ENCODE measurements around the gene COX7A2. TPM values are rescaled to one million over a fixed set of nuclear protein-coding genes. Genes with fewer than 3 reads are reported as not detected.

COX7A2 gene
- polyA plus RNA-seq (2013) = 156 TPM

GRCh38 chr6:75243333-75244062 is at the start of gene COX7A2:
COX7A2 (minus strand) TSS chr6:75243801; CDS start chr6:75243734, 67 bp downstream.
- CTCF ChIA-PET = interaction anchor here (1.1 to 2.7 kb wide), 5 partner anchors 10 to 34 kb away, joined by 3 to 10 read pairs (median 4); no protein-coding TSS in a partner anchor
- Histone ChIP-seq H3K4me3 (ENCODE audit: control insufficient read depth in 1 of 7, extremely low read depth in 1 of 7, insufficient read depth in 4 of 7, low read depth in 2 of 7, low read length in 6 of 7) (peak within 1 kb of the TSS; percentile 56 to 100 (median 84)), H3K4me1 (ENCODE audit: control extremely low read depth in 1 of 4, control insufficient read depth in 4 of 4, insufficient read depth in 4 of 4, low read length in 3 of 4) (peaks cover 5 to 16% (median 8%) of the 10 kb centered on the region in 4 experiments), H3K27ac (ENCODE audit: insufficient read depth in 1 of 2, low read depth in 1 of 2, low read length in 2 of 2, poor library complexity in 1 of 2, severe bottlenecking in 2 of 2) (peak within 1 kb of the TSS; percentile 92 to 95), H3K27me3 (replicated peaks in 2 of 5; ENCODE audit: control insufficient read depth in 4 of 5, insufficient read depth in 5 of 5, low read length in 4 of 5) (peaks cover 0 to 22% (median 15%) of the 10 kb centered on the region in 5 experiments), H3K9me3 (ENCODE audit: control extremely low read depth in 1 of 5, control insufficient read depth in 4 of 5, insufficient read depth in 2 of 5, low read depth in 1 of 5, low read length in 4 of 5) (no peaks in the 10 kb centered on the region), H3K36me3 (ENCODE audit: control insufficient read depth in 4 of 4, insufficient read depth in 4 of 4, low read length in 3 of 4) (peaks cover 7 to 20% (median 12%) of the 10 kb centered on the region in 4 experiments)
- POLR2A ChIA-PET = interaction anchor here (0.7 to 1.2 kb wide), 3 partner anchors 35 to 48 kb away, joined by 3 to 5 read pairs (median 3); partner anchors contain the start of gene TMEM30A
- peak; percentile 97 to 99 (median 98) for DNase-seq
- WGBS (ENCODE audit: insufficient coverage) = 0% methylated on average over 25 of the region's 36 CpGs

- H3K4me1 ChIP-seq (ENCODE audit: control extremely low read depth in 1 of 4, control insufficient read depth in 4 of 4, insufficient read depth in 4 of 4, low read length in 3 of 4) = peaks cover 0 to 2% (median 0%) of the 10 kb centered on the region in 4 experiments
These were observed 49.0 kb upstream of the COX7A2 start for GRCh38 chr6:75292555-75292954.

GRCh38 chr6:75291744-75292143 is 48.1 kb upstream of the COX7A2 start:
- no peak for DNase-seq
- POLR2A ChIA-PET = interaction anchor here (0.6 kb wide), 1 partner anchor 49 kb away, joined by 3 read pairs; no protein-coding TSS in a partner anchor
- WGBS (ENCODE audit: insufficient coverage) = no CpG with 5 or more reads among the region's 1 CpG
- no peak overlapping the region for H3K27ac ChIP-seq (ENCODE audit: insufficient read depth in 1 of 2, low read depth in 1 of 2, low read length in 2 of 2, poor library complexity in 1 of 2, severe bottlenecking in 2 of 2)
- H3K9me3 ChIP-seq (ENCODE audit: control extremely low read depth in 1 of 5, control insufficient read depth in 4 of 5, insufficient read depth in 2 of 5, low read depth in 1 of 5, low read length in 4 of 5) = no peaks in the 10 kb centered on the region
- H3K4me3 ChIP-seq (ENCODE audit: control insufficient read depth in 1 of 7, extremely low read depth in 1 of 7, insufficient read depth in 4 of 7, low read depth in 2 of 7, low read length in 6 of 7) = no peak overlapping the region
- H3K4me1 ChIP-seq (ENCODE audit: control extremely low read depth in 1 of 4, control insufficient read depth in 4 of 4, insufficient read depth in 4 of 4, low read length in 3 of 4) = peaks cover 0 to 9% (median under 1%) of the 10 kb centered on the region in 4 experiments
- H3K36me3 ChIP-seq (ENCODE audit: control insufficient read depth in 4 of 4, insufficient read depth in 4 of 4, low read length in 3 of 4) = peaks cover 0 to 2% (median 0%) of the 10 kb centered on the region in 4 experiments
- no peaks in the 10 kb centered on the region for H3K27me3 ChIP-seq (replicated peaks in 2 of 5; ENCODE audit: control insufficient read depth in 4 of 5, insufficient read depth in 5 of 5, low read length in 4 of 5)
- CTCF ChIA-PET = interaction anchor here (0.6 kb wide), 1 partner anchor 39 kb away, joined by 3 read pairs; no protein-coding TSS in a partner anchor

More at GRCh38 chr6:75292555-75292954, 49.0 kb upstream of the COX7A2 start:
- DNase-seq = no peak
- ChIA-PET CTCF (no interaction called here), POLR2A (no interaction called here)
- Histone ChIP-seq H3K36me3 (ENCODE audit: control insufficient read depth in 4 of 4, insufficient read depth in 4 of 4, low read length in 3 of 4) (peaks cover 0 to 2% (median 0%) of the 10 kb centered on the region in 4 experiments), H3K9me3 (ENCODE audit: control extremely low read depth in 1 of 5, control insufficient read depth in 4 of 5, insufficient read depth in 2 of 5, low read depth in 1 of 5, low read length in 4 of 5) (no peaks in the 10 kb centered on the region), H3K27me3 (replicated peaks in 2 of 5; ENCODE audit: control insufficient read depth in 4 of 5, insufficient read depth in 5 of 5, low read length in 4 of 5) (no peaks in the 10 kb centered on the region), H3K4me3 (ENCODE audit: control insufficient read depth in 1 of 7, extremely low read depth in 1 of 7, insufficient read depth in 4 of 7, low read depth in 2 of 7, low read length in 6 of 7) (no peak overlapping the region), H3K27ac (ENCODE audit: insufficient read depth in 1 of 2, low read depth in 1 of 2, low read length in 2 of 2, poor library complexity in 1 of 2, severe bottlenecking in 2 of 2) (no peak overlapping the region)
- WGBS (ENCODE audit: insufficient coverage) = 60% methylated on average over 1 of the region's 2 CpGs

- 80% methylated on average over 1 of the region's 2 CpGs for WGBS (ENCODE audit: insufficient coverage)
- H3K27me3 ChIP-seq (replicated peaks in 2 of 5; ENCODE audit: control insufficient read depth in 4 of 5, insufficient read depth in 5 of 5, low read length in 4 of 5) = no peaks in the 10 kb centered on the region
- no peak overlapping the region for H3K27ac ChIP-seq (ENCODE audit: insufficient read depth in 1 of 2, low read depth in 1 of 2, low read length in 2 of 2, poor library complexity in 1 of 2, severe bottlenecking in 2 of 2)
- H3K4me1 ChIP-seq (ENCODE audit: control extremely low read depth in 1 of 4, control insufficient read depth in 4 of 4, insufficient read depth in 4 of 4, low read length in 3 of 4) = peaks cover 0 to 14% (median 2%) of the 10 kb centered on the region in 4 experiments
- H3K9me3 ChIP-seq (ENCODE audit: control extremely low read depth in 1 of 5, control insufficient read depth in 4 of 5, insufficient read depth in 2 of 5, low read depth in 1 of 5, low read length in 4 of 5) = no peaks in the 10 kb centered on the region
- peak in 1 of 3 donors; percentile 36 for DNase-seq
- peaks cover 0 to 2% (median 0%) of the 10 kb centered on the region in 4 experiments for H3K36me3 ChIP-seq (ENCODE audit: control insufficient read depth in 4 of 4, insufficient read depth in 4 of 4, low read length in 3 of 4)
- POLR2A ChIA-PET = interaction anchor here (0.6 kb wide), 1 partner anchor 48 kb away, joined by 3 read pairs; no protein-coding TSS in a partner anchor
- CTCF ChIA-PET = interaction anchor here (0.6 kb wide), 1 partner anchor 39 kb away, joined by 3 read pairs; no protein-coding TSS in a partner anchor
- H3K4me3 ChIP-seq (ENCODE audit: control insufficient read depth in 1 of 7, extremely low read depth in 1 of 7, insufficient read depth in 4 of 7, low read depth in 2 of 7, low read length in 6 of 7) = no peak overlapping the region
These were observed 47.7 kb upstream of the COX7A2 start for GRCh38 chr6:75291331-75291730.

- Histone ChIP-seq H3K27me3 (replicated peaks in 2 of 5; ENCODE audit: control insufficient read depth in 4 of 5, insufficient read depth in 5 of 5, low read length in 4 of 5) (no peaks in the 10 kb centered on the region), H3K36me3 (ENCODE audit: control insufficient read depth in 4 of 4, insufficient read depth in 4 of 4, low read length in 3 of 4) (peaks cover 0 to 2% (median 0%) of the 10 kb centered on the region in 4 experiments), H3K27ac (ENCODE audit: insufficient read depth in 1 of 2, low read depth in 1 of 2, low read length in 2 of 2, poor library complexity in 1 of 2, severe bottlenecking in 2 of 2) (no peak overlapping the region), H3K4me1 (ENCODE audit: control extremely low read depth in 1 of 4, control insufficient read depth in 4 of 4, insufficient read depth in 4 of 4, low read length in 3 of 4) (peaks cover 5 to 22% (median 9%) of the 10 kb centered on the region in 4 experiments), H3K9me3 (ENCODE audit: control extremely low read depth in 1 of 5, control insufficient read depth in 4 of 5, insufficient read depth in 2 of 5, low read depth in 1 of 5, low read length in 4 of 5) (no peaks in the 10 kb centered on the region), H3K4me3 (ENCODE audit: control insufficient read depth in 1 of 7, extremely low read depth in 1 of 7, insufficient read depth in 4 of 7, low read depth in 2 of 7, low read length in 6 of 7) (no peak overlapping the region)
- WGBS (ENCODE audit: insufficient coverage) = 84% methylated on average over 3 of the region's 7 CpGs
- DNase-seq = no peak
- POLR2A ChIA-PET = no interaction called here
- CTCF ChIA-PET = no interaction called here
These were observed 46.7 kb upstream of the COX7A2 start for GRCh38 chr6:75290136-75290945.

- POLR2A ChIA-PET = no interaction called here
- 100% methylated on average over 1 of the region's 1 CpG for WGBS (ENCODE audit: insufficient coverage)
- no peak overlapping the region for H3K27ac ChIP-seq (ENCODE audit: insufficient read depth in 1 of 2, low read depth in 1 of 2, low read length in 2 of 2, poor library complexity in 1 of 2, severe bottlenecking in 2 of 2)
These were observed 44.4 kb upstream of the COX7A2 start for GRCh38 chr6:75288023-75288422.

More at GRCh38 chr6:75288023-75288422, 44.4 kb upstream of the COX7A2 start:
- no peak for DNase-seq
- CTCF ChIA-PET = no interaction called here
- peaks cover 0 to 2% (median 0%) of the 10 kb centered on the region in 4 experiments for H3K36me3 ChIP-seq (ENCODE audit: control insufficient read depth in 4 of 4, insufficient read depth in 4 of 4, low read length in 3 of 4)
- H3K27me3 ChIP-seq (replicated peaks in 2 of 5; ENCODE audit: control insufficient read depth in 4 of 5, insufficient read depth in 5 of 5, low read length in 4 of 5) = no peaks in the 10 kb centered on the region
- no peak overlapping the region for H3K4me3 ChIP-seq (ENCODE audit: control insufficient read depth in 1 of 7, extremely low read depth in 1 of 7, insufficient read depth in 4 of 7, low read depth in 2 of 7, low read length in 6 of 7)
- H3K4me1 ChIP-seq (ENCODE audit: control extremely low read depth in 1 of 4, control insufficient read depth in 4 of 4, insufficient read depth in 4 of 4, low read length in 3 of 4) = peaks cover 8 to 31% (median 17%) of the 10 kb centered on the region in 4 experiments
- H3K9me3 ChIP-seq (ENCODE audit: control extremely low read depth in 1 of 5, control insufficient read depth in 4 of 5, insufficient read depth in 2 of 5, low read depth in 1 of 5, low read length in 4 of 5) = no peaks in the 10 kb centered on the region

All from common myeloid progenitor, CD34-positive (primary cell).